Endothelial cell of umbilical vein (primary cell): ENCODE data around the gene OR4C6. TPM values are rescaled to one million over a fixed set of nuclear protein-coding genes. Genes with fewer than 3 reads are reported as not detected.

Experiments used
- BruUV-seq: library from RNA; stranded (reverse); fragments of 400-500 nt; replicated peaks from 2 replicates; lab custom pipeline; 2021; lab: Mats Ljungman, UMichigan
- CTCF ChIA-PET: fragments of 300-600, 350-600 bp; sonication (Branson Sonifier 250); formaldehyde crosslinking; loops from one replicate; lab custom pipeline; 2021; ENCODE audit warnings: antibody characterized with exemption, inconsistent platforms; lab: Charles Lee
- POLR2A ChIA-PET: fragments of 300-600, 350-600 bp; sonication (Branson Sonifier 250); formaldehyde crosslinking; loops from one replicate; lab custom pipeline; 2021; ENCODE audit warnings: antibody characterized with exemption, inconsistent platforms; lab: Charles Lee
- DNase-seq: peaks from one replicate; pipeline ENCODE4 v3.0.0-alpha.2; 2011; ENCODE audit warnings: low read depth, low spot score
- FAIRE-seq: peaks from 2 replicates; lab custom pipeline; 2011; peaks lifted over from hg19 to GRCh38; lab: Jason Lieb, UNC
- H2AFZ ChIP-seq: 2 replicates; pipeline ENCODE4 v1.6.0; 2012; ENCODE audit warnings: low read depth, low read length, control low read depth, inconsistent platforms
- H3K27ac ChIP-seq: 2 replicates; pipeline ENCODE4 v1.5.1; 2011; ENCODE audit warnings: low read depth, mild to moderate bottlenecking, control low read depth, low read length, moderate library complexity; ENCODE audit not compliant: insufficient read depth
- H3K27me3 ChIP-seq, 2 experiments: 2 replicates each; pipeline versions ENCODE4 v1.6.0 to v1.6.1; 2011; ENCODE audit warnings: low read length in 2 of 2, mixed read lengths in 1 of 2; ENCODE audit not compliant: control insufficient read depth in 2 of 2, insufficient read depth in 2 of 2
- H3K36me3 ChIP-seq, 2 experiments: 2 replicates in 1 of 2; 3 replicates in 1 of 2; pipeline ENCODE4 v1.5.1; 2011; ENCODE audit warnings: low read length in 2 of 2, mild to moderate bottlenecking in 1 of 2, moderate library complexity in 1 of 2; ENCODE audit not compliant: control insufficient read depth in 2 of 2, insufficient read depth in 2 of 2; ENCODE audit errors: extremely low read depth in 1 of 2
- H3K4me1 ChIP-seq: 3 replicates; pipeline ENCODE4 v1.5.1; 2011; ENCODE audit warnings: mild to moderate bottlenecking, low read length; ENCODE audit not compliant: control insufficient read depth, insufficient read depth; ENCODE audit errors: extremely low read depth
- H3K4me2 ChIP-seq: 2 replicates; pipeline ENCODE4 v1.6.1; 2011; ENCODE audit warnings: low read length, control low read depth, mixed read lengths; ENCODE audit not compliant: insufficient read depth
- H3K4me3 ChIP-seq, 3 experiments: fragments of 200-600 bp in 1 of 3; sonication (generic), shearing (Covaris generic) in 1 of 3; replicated peaks in 1 of 3; 2 replicates each; pipeline ENCODE4 v1.5.1; 2011 to 2016; ENCODE audit warnings: control low read depth in 3 of 3, low read length in 3 of 3, mild to moderate bottlenecking in 2 of 3, inconsistent platforms in 1 of 3, low read depth in 1 of 3, moderate library complexity in 1 of 3; ENCODE audit not compliant: insufficient read depth in 1 of 3
- H3K79me2 ChIP-seq: 2 replicates; pipeline ENCODE4 v1.6.0; 2012; ENCODE audit warnings: low read length, inconsistent platforms; ENCODE audit not compliant: control insufficient read depth, insufficient read depth
- H3K9ac ChIP-seq: replicated peaks from 2 replicates; pipeline ENCODE3; 2011; ENCODE audit warnings: low read length, control low read depth; ENCODE audit not compliant: insufficient read depth; ENCODE audit errors: extremely low read depth
- H3K9me1 ChIP-seq: replicated peaks from 3 replicates; pipeline ENCODE4 v1.6.0; 2011; ENCODE audit warnings: mild to moderate bottlenecking, low read length; ENCODE audit not compliant: control insufficient read depth, insufficient read depth; ENCODE audit errors: extremely low read depth
- H3K9me3 ChIP-seq: replicated peaks from 2 replicates; pipeline ENCODE4 v1.5.1; 2012; ENCODE audit warnings: low read length, inconsistent platforms; ENCODE audit not compliant: control insufficient read depth, insufficient read depth
- H4K20me1 ChIP-seq: replicated peaks from 2 replicates; pipeline ENCODE3; 2011; ENCODE audit warnings: mild to moderate bottlenecking, low read length; ENCODE audit not compliant: control insufficient read depth, insufficient read depth; ENCODE audit errors: extremely low read depth
- EZH2 ChIP-seq: IDR thresholded peaks from 2 replicates; pipeline ENCODE4 v1.6.1; 2012; ENCODE audit warnings: borderline replicate concordance, low read depth, mild to moderate bottlenecking, moderate library complexity, low read length, inconsistent platforms; ENCODE audit not compliant: severe bottlenecking
- FOS ChIP-seq: IDR thresholded peaks from 2 replicates; pipeline ENCODE4 v1.6.1; 2011; ENCODE audit warnings: mild to moderate bottlenecking, low read length, moderate library complexity, borderline replicate concordance; ENCODE audit not compliant: insufficient read depth
- GATA2 ChIP-seq: IDR thresholded peaks from 2 replicates; pipeline ENCODE4 v1.7.0; 2011; ENCODE audit warnings: low read depth, mild to moderate bottlenecking, moderate library complexity, mixed read lengths, low read length; ENCODE audit not compliant: insufficient read length, insufficient read depth
- JUN ChIP-seq: IDR thresholded peaks from 2 replicates; pipeline ENCODE4 v1.6.1; 2011; ENCODE audit warnings: borderline replicate concordance, low read depth; ENCODE audit not compliant: insufficient read length, insufficient read depth
- MYC ChIP-seq: IDR thresholded peaks from one replicate; pipeline ENCODE4 v1.6.1; 2011; ENCODE audit warnings: mild to moderate bottlenecking, low read depth, low read length
- POLR2A ChIP-seq: IDR thresholded peaks from 2 replicates; pipeline ENCODE4 v1.6.1; 2012; ENCODE audit warnings: low read depth, mild to moderate bottlenecking, control low read depth, low read length
- POLR2AphosphoS5 ChIP-seq: IDR thresholded peaks from 2 replicates; pipeline ENCODE4 v1.6.1; 2012; ENCODE audit warnings: low read depth, mild to moderate bottlenecking, control low read depth, low read length, moderate library complexity; ENCODE audit not compliant: insufficient read depth
- dilution Hi-C: fragments of 300-500 bp; cut with MboI; formaldehyde crosslinking; loops from one replicate; pipeline ENCODE4 v1.15.0; 2019; ENCODE audit warnings: low sequenced_read_pairs; ENCODE audit not compliant: extremely low pct_ligation_motif_present
- intact Hi-C: fragments of 100-400 bp; cut with micrococcal nuclease; formaldehyde crosslinking; loops from one replicate; pipeline ENCODE4 v1.10.0; 2022
- polyA plus RNA-seq, 4 experiments: library from polyadenylated mRNA; depleted of rRNA in 3 of 4; stranded (reverse) in 3 of 4; unstranded in 1 of 4; fragments of >200 nt; gene quantifications; 2 replicates each; pipeline versions ENCODE4 v1.2.1 to v1.2.3, GENCODE V29; 2011 to 2012; ENCODE audit warnings: missing spikeins in 1 of 4
- total RNA-seq: library from RNA; stranded (reverse); gene quantifications from 2 replicates; pipeline ENCODE4 v1.2.3, GENCODE V29; 2021
- TF ChIP-seq, protein P1 (sequence below): IDR thresholded peaks from 2 replicates; pipeline ENCODE4 v1.6.1; 2011; ENCODE audit not compliant: insufficient read depth, insufficient read length
- TF ChIP-seq, protein P2 (sequence below), 2 donors: IDR thresholded peaks; 1 replicate in 1 of 2; 2 replicates in 1 of 2; pipeline ENCODE4 v1.5.1; 2011; ENCODE audit warnings: low read length in 2 of 2, mild to moderate bottlenecking in 2 of 2, moderate library complexity in 2 of 2, control low read depth in 1 of 2, inconsistent platforms in 1 of 2, low read depth in 1 of 2; ENCODE audit not compliant: insufficient read depth in 1 of 2; ENCODE audit errors: extremely low read depth in 1 of 2

Gene OR4C6
- total and polyA plus RNA-seq, 2 donors (not counting 3 experiments of a cell fraction or from before 2014, with no cell fraction given), result not detected

DNA sequence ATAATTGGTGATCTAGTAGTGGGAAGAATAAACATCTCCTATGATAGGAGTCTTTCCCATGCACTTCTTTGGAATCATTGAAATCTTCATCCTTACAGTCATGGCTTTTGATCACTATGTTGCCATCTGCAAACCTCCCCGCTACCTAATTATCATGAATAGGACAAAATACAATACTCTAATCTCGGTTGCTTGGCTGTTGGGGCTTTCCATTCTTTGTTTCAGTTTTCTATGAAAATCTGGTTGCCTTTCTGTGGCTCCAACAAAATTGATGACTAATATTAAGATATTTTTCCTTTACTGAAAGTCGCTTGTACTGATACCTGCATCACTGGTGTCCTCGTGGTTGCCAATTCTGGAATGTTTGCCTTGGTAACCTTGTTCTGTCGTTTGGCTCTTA is 11.9 kb downstream of the OR4C6 start:
- Histone ChIP-seq H3K79me2 (no peaks in the 10 kb centered on the region), H3K9me3 (peaks cover 4% of the 10 kb centered on the region), H3K36me3 (no peaks in the 10 kb centered on the region), H3K9ac (no peak overlapping the region), H3K9me1 (no peaks in the 10 kb centered on the region), H3K4me3 (no peak overlapping the region), H2AFZ (no peak overlapping the region), H3K27me3 (no peaks in the 10 kb centered on the region), H4K20me1 (no peaks in the 10 kb centered on the region), H3K4me1 (no peaks in the 10 kb centered on the region), H3K4me2 (no peak overlapping the region), H3K27ac (no peak overlapping the region)
- BruUV-seq, result no TSS peak
- CTCF ChIA-PET, result no interaction called here
- dilution Hi-C loops, result no loop called here
- intact Hi-C loops, result no loop called here
- POLR2A ChIA-PET, result no interaction called here
- TF ChIP-seq POLR2A (no peak), JUN (no peak), FOS (no peak), MYC (no peak), EZH2 (no peak), POLR2AphosphoS5 (no peak), GATA2 (no peak)
- TF ChIP-seq, protein P1, sequence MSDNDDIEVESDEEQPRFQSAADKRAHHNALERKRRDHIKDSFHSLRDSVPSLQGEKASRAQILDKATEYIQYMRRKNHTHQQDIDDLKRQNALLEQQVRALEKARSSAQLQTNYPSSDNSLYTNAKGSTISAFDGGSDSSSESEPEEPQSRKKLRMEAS, result no peak
- TF ChIP-seq, protein P2, sequence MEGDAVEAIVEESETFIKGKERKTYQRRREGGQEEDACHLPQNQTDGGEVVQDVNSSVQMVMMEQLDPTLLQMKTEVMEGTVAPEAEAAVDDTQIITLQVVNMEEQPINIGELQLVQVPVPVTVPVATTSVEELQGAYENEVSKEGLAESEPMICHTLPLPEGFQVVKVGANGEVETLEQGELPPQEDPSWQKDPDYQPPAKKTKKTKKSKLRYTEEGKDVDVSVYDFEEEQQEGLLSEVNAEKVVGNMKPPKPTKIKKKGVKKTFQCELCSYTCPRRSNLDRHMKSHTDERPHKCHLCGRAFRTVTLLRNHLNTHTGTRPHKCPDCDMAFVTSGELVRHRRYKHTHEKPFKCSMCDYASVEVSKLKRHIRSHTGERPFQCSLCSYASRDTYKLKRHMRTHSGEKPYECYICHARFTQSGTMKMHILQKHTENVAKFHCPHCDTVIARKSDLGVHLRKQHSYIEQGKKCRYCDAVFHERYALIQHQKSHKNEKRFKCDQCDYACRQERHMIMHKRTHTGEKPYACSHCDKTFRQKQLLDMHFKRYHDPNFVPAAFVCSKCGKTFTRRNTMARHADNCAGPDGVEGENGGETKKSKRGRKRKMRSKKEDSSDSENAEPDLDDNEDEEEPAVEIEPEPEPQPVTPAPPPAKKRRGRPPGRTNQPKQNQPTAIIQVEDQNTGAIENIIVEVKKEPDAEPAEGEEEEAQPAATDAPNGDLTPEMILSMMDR (IDR thresholded peaks at IDR 0.05; ENCODE audit: extremely low read depth in 1 of 2, insufficient read depth in 1 of 2, low read depth in 1 of 2, low read length in 2 of 2), result no peak
- DNase-seq, result no peak
- FAIRE-seq, result no peak
